Measurements from ENCODE around the gene OCA2.
"Not testable (repeated sequence)": the region's sequence is repeated elsewhere in the genome, so short reads cannot be mapped to it uniquely, and the experiment has no call there.

OCA2 gene

GRCh38 chr15:27804569-27805260, 294.4 kb downstream of the OCA2 start:
- DNase-seq = no peak

GRCh38 chr15:27798807-27799206, 300.3 kb downstream of the OCA2 start:
- no peak for DNase-seq

GRCh38 chr15:27797765-27798164, 301.4 kb downstream of the OCA2 start:
- no peak for DNase-seq

GRCh38 chr15:27796405-27797320, 302.5 kb downstream of the OCA2 start:
- peak; percentile 1 for DNase-seq

- no peak for DNase-seq
Observed at GRCh38 chr15:27792756-27793264, 306.3 kb downstream of the OCA2 start.

- DNase-seq = no peak
Observed at GRCh38 chr15:27790270-27790669, 308.8 kb downstream of the OCA2 start.

- no peak for DNase-seq
Observed at GRCh38 chr15:27787931-27788330, 311.2 kb downstream of the OCA2 start.

DNA sequence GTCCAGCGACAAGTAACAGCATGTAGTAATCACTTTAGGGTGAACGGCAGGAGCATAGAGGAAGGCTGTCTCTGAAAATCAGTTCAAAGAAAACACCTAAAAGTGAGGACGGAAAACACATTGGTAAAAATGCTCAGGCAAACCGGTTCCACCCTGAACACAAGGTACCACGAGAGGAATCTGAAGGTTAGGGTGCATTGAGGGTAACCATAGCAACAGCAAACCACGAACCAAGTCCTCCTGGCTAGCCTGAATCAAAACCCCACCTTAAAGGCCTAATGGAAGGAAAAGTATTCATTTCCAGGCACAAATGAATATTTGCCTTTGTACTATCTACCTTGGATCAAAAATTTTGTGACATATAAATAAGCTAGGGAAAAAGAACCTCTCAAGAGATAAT, 315.0 kb downstream of the OCA2 start:
- no peak for DNase-seq

GRCh38 chr15:27783678-27784077, 315.4 kb downstream of the OCA2 start:
- no peak for DNase-seq

DNA sequence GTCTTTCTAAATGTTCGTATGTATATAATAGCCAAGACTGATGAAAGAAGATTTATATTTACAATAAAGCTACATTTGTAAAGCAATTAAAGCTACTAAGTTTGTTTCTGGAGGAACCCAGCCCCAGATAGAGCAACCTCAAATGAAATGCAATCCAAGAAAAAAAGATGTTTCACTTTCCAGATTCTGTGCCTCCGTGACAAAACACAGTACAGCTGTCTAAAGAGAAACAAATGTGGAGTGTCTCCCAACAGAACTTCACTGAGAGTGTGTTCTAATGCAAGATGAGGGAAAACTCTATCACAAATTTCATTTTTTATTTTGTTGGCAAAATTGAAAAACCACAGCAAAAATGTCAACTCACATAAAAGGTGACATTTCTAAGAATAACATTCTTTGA, 317.0 kb downstream of the OCA2 start:
- no peak for DNase-seq

- no peak for DNase-seq
Observed at GRCh38 chr15:27776501-27776900, 322.6 kb downstream of the OCA2 start.

GRCh38 chr15:27774638-27775037, 324.5 kb downstream of the OCA2 start:
- DNase-seq = no peak

- no peak for DNase-seq
Observed at GRCh38 chr15:27774191-27774590, 324.9 kb downstream of the OCA2 start.

DNA sequence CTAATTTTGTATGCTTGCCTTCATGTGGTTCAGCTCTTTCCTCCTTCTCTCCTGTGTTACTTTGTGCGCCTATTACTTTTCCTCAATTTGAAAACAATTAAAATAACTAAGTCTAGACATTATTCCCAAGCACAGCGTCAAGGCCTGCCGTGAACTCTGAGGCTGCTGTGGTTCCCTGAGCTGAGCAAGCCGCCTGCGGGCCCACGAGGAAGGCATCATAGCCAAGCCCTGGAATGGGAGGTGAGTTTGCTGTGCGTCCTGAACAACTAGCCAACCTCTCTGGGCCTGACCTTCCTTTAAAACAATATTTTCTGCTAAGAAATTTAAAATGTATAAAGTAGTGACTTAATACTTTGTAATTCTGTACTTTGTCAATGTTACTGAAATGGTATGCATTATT, 327.2 kb downstream of the OCA2 start:
- no peak for DNase-seq

- DNase-seq = no peak
Observed at GRCh38 chr15:27770769-27771554, 328.2 kb downstream of the OCA2 start.

DNA sequence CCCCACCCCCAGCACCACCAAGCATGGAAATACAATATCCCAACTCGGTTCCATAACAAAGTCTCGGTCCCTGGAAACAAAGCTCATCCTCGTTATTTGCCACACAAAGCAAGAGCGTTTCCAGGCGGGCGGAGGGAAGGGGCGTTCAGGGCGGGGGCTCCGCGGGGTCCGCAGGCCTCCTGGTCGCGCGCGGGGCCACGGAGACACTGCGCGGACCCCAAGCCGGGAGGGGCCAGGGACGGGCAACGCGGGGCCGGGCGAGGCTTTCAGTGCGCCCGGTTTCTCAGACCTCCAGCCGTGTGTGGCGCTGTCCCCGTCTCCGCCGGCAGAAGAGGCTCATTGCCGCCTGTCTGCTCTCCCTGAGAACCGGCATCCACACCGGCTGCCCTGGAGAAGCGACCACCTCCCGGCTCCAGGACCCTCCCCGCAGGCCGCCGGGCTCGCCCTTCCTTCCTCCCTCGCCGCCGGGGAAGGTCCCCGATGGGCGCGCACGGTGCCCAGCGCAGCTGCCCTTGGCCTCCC, 329.0 kb downstream of the OCA2 start:
- DNase-seq = no peak

GRCh38 chr15:27769652-27770051, 329.5 kb downstream of the OCA2 start:
- DNase-seq = no peak

DNA sequence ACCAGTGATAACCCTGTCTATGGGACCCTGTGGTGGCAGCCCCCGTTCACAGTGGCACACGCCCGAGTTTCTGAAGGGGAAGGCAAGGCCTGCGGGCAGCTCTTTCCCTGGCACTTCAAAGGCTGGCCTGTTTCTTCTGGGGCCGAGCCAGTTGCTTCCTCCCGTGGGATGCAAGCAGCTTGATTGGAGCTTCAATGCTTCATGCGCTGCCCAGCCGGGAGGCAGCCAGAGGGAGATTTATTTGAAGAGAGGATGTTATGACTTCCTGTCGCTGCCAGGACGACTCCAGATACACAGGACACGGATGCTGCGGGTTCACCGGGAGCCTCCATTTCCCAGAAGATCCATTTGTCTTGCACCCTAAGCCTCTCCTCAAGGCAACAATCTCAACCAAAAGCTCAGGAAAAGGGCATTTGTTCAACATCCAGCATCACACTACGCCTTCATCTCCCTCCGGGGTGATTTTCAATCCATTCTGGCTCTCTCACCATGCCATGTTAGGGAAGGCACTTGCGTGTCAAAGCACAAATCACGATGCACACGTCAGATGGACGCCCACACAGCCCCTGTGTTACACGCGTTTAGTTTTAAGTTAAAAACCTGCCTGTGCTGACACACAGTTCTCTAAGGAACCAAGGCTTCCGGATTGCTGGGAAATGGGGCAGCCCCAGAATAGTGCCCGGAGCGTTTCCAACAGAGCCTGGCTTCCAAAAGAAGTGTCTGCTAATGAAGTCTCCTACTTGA, 330.2 kb downstream of the OCA2 start:
- DNase-seq = no peak

GRCh38 chr15:27767918-27768640, 331.0 kb downstream of the OCA2 start:
- no peak for DNase-seq

- not testable (repeated sequence) for DNase-seq
Observed at GRCh38 chr15:27767430-27767829, 331.7 kb downstream of the OCA2 start.

- no peak for DNase-seq
Observed at GRCh38 chr15:27764339-27764738, 334.8 kb downstream of the OCA2 start.

- DNase-seq = no peak
Observed at GRCh38 chr15:27763514-27763913, 335.6 kb downstream of the OCA2 start.

Data from NCI-H2107 (cell line).